A673 (cell line): Measurements from ENCODE around the gene ERF. TPM values are rescaled to one million over a fixed set of nuclear protein-coding genes. Genes with fewer than 3 reads are reported as not detected.

ENCODE experiments used
- BruUV-seq: library from RNA; stranded (reverse); fragments of 400-500 nt; replicated peaks from 2 replicates; lab custom pipeline; 2021; lab: Mats Ljungman, UMichigan
- CTCF ChIA-PET: fragments of 300-600 bp; sonication (Branson Sonifier 250); formaldehyde crosslinking; loops from one replicate; lab custom pipeline; 2022; ENCODE audit warnings: antibody characterized with exemption; lab: Charles Lee
- POLR2A ChIA-PET: fragments of 300-600 bp; sonication (Branson Sonifier 250); formaldehyde crosslinking; loops from one replicate; lab custom pipeline; 2022; ENCODE audit warnings: antibody characterized with exemption; ENCODE audit not compliant: low non-redundant PET; lab: Charles Lee
- DNase-seq: peaks from one replicate; pipeline ENCODE4 v3.0.0-alpha.2; 2015; ENCODE audit warnings: low spot score
- H3K27ac ChIP-seq: fragments of 200-600 bp; sonication (generic); 2 replicates; pipeline ENCODE4 v1.5.1; 2016; ENCODE audit warnings: mixed run types, low read depth, mild to moderate bottlenecking, mixed read lengths, antibody characterized with exemption, low read length; ENCODE audit not compliant: poor library complexity, severe bottlenecking
- H3K27me3 ChIP-seq: fragments of 200-600 bp; sonication (generic); replicated peaks from 2 replicates; pipeline ENCODE4 v1.6.1; 2017; ENCODE audit warnings: mixed run types, low read depth, mild to moderate bottlenecking, mixed read lengths, antibody characterized with exemption, low read length; ENCODE audit not compliant: insufficient read depth, poor library complexity
- H3K36me3 ChIP-seq: fragments of 200-600 bp; sonication (generic); 2 replicates; pipeline ENCODE4 v1.6.1; 2016; ENCODE audit warnings: mixed run types, mild to moderate bottlenecking, mixed read lengths, antibody characterized with exemption, low read length; ENCODE audit not compliant: insufficient read depth, poor library complexity, severe bottlenecking
- H3K4me1 ChIP-seq: fragments of 200-600 bp; sonication (generic); 2 replicates; pipeline ENCODE4 v1.6.1; 2017; ENCODE audit warnings: mixed run types, mild to moderate bottlenecking, mixed read lengths, antibody characterized with exemption, low read length; ENCODE audit not compliant: insufficient read depth, poor library complexity, severe bottlenecking
- H3K4me3 ChIP-seq: fragments of 200-600 bp; sonication (generic); 2 replicates; pipeline ENCODE4 v1.5.1; 2016; ENCODE audit warnings: low read depth, mixed run types, mild to moderate bottlenecking, mixed read lengths, low read length; ENCODE audit not compliant: poor library complexity, severe bottlenecking
- H3K9me3 ChIP-seq: fragments of 200-600 bp; sonication (generic); 2 replicates; pipeline ENCODE4 v1.6.1; 2016; ENCODE audit warnings: mixed run types, low read depth, mild to moderate bottlenecking, mixed read lengths, antibody characterized with exemption, low read length; ENCODE audit not compliant: poor library complexity, severe bottlenecking
- CTCF ChIP-seq: fragments of 300-800, 200-600 bp; sonication (generic); conservative IDR thresholded peaks from 2 replicates; pipeline ENCODE4 v1.5.1; 2017; ENCODE audit warnings: low read depth, mild to moderate bottlenecking, antibody characterized with exemption, low read length, moderate library complexity, mixed read lengths
- EZH2 ChIP-seq: fragments of 200-600 bp; sonication (generic); IDR thresholded peaks from 2 replicates; pipeline ENCODE4 v1.6.1; 2017; ENCODE audit warnings: borderline replicate concordance, low read depth, mild to moderate bottlenecking, mixed read lengths, antibody characterized with exemption, low read length; ENCODE audit not compliant: poor library complexity, severe bottlenecking
- intact Hi-C: fragments of 100-400 bp; cut with micrococcal nuclease; formaldehyde crosslinking; loops from one replicate; pipeline ENCODE4 v1.10.0; 2022; ENCODE audit not compliant: unreplicated experiment
- total RNA-seq: library from RNA; stranded (reverse); gene quantifications from 2 replicates; pipeline ENCODE4 v1.2.3, GENCODE V29; 2021

Gene ERF
- total RNA-seq, 1 experiment from 2014 or later = 164 TPM

DNA sequence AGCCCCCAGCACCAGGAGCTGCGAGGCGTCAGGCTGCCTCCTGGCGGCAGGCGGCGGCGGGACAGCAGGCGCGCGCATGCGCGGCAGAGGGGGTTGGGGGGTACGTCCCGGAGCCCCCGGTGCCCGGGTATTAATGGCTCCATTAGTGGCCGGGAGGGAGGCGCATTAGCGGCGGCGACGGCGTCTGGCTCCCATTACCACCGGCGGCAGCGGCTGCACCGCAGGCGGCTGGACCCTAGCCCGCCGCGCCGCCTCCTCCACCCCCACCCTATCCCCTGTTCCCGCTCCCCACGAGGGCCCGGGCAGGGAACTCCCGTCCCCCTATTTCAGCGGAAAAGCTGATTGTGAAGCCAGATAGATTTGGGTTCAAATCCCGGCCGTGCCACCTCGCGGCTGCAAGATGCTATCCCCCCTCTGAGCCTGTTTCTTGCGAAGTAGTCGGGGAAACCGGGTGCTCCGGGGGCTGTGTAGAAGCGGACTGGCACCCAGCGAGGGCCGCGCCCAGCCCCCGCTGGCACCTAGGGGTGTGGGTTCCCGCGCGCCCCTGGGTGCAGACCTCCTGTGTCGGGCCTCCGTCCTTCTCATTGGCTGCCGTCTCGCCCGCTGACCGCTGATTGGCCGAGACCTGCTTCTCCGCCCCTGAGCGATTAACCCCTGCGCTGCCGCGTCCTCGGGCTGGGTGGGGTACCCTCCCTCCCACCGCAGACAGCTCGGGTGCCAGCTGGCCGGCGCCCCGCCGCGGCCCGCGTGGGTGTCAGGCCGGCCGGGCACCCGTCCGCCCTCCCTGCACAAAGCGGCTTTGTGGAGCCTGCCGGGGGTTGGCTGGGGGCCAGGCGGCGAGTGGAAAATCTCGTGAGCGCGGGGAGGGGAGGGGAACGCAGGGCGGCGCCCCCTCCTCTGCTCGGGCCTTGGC is 25.2 kb upstream of the ERF start:
- no peak for TF ChIP-seq EZH2
- peak; percentile 99 for TF ChIP-seq CTCF
- Histone ChIP-seq H3K27me3 (no peaks in the 10 kb centered on the region), H3K4me1 (peaks cover 49% of the 10 kb centered on the region), H3K4me3 (peak overlapping the region; percentile 70), H3K27ac (peak overlapping the region; percentile 91), H3K9me3 (no peaks in the 10 kb centered on the region), H3K36me3 (no peaks in the 10 kb centered on the region)
- intact Hi-C loops = loop anchor here (1.0 to 2.0 kb wide), 2 partner anchors 29 to 34 kb away; no protein-coding TSS in a partner anchor
- CTCF ChIA-PET = interaction anchor here (0.6 to 2.4 kb wide), 6 partner anchors 10 to 171 kb away, joined by 4 to 27 read pairs (median 10); no protein-coding TSS in a partner anchor
- TSS peak; percentile 50 for BruUV-seq
- DNase-seq = peak; percentile 97
- POLR2A ChIA-PET = interaction anchor here (0.6 kb wide), 2 partner anchors 10 to 321 kb away, joined by 4 to 6 read pairs; partner anchors contain the start of gene RABAC1

- no TSS peak for BruUV-seq
- Histone ChIP-seq H3K36me3 (peaks cover 4% of the 10 kb centered on the region), H3K27me3 (no peaks in the 10 kb centered on the region), H3K27ac (peak overlapping the region; percentile 91), H3K4me3 (peak overlapping the region; percentile 70), H3K4me1 (peaks cover 44% of the 10 kb centered on the region), H3K9me3 (no peaks in the 10 kb centered on the region)
- no peak for DNase-seq
- ChIA-PET POLR2A (no interaction called here), CTCF (interaction anchor here (0.9 to 2.4 kb wide), 5 partner anchors 9 to 170 kb away, joined by 7 to 27 read pairs (median 12); no protein-coding TSS in a partner anchor)
- intact Hi-C loops = loop anchor here (1.0 kb wide), 1 partner anchor 33 kb away; no protein-coding TSS in a partner anchor
- TF ChIP-seq EZH2 = no peak
- no peak for TF ChIP-seq CTCF
Observed at GRCh38 chr19:42279155-42279901, 24.4 kb upstream of the ERF start.
